SU-DHL-6 (cell line): Measurements from ENCODE around the gene IL21R.
"Not testable (repeated sequence)": the region's sequence is repeated elsewhere in the genome, so short reads cannot be mapped to it uniquely, and the experiment has no call there.

Experiments
- H2AFZ ChIP-seq: fragments of 200-600 bp; sonication (generic); 2 replicates; pipeline ENCODE4 v1.6.1; 2014; ENCODE audit warnings: low read depth, mild to moderate bottlenecking, moderate library complexity, mixed read lengths, antibody characterized with exemption, low read length; ENCODE audit not compliant: severe bottlenecking
- H3F3A ChIP-seq: fragments of 200-600 bp; shearing (Covaris generic); 2 replicates; pipeline ENCODE4 v1.6.0; 2016; ENCODE audit warnings: antibody characterized with exemption, mild to moderate bottlenecking; ENCODE audit not compliant: insufficient read depth
- H3K27ac ChIP-seq: fragments of 200-600 bp; sonication (generic); 2 replicates; pipeline ENCODE4 v1.5.1; 2016; ENCODE audit warnings: low read depth, mild to moderate bottlenecking, low read length, moderate library complexity, mixed read lengths
- H3K27me3 ChIP-seq: fragments of 200-600 bp; sonication (generic), shearing (Covaris generic); 2 replicates; pipeline ENCODE4 v1.6.0; 2014; ENCODE audit warnings: mild to moderate bottlenecking, low read length
- H3K36me3 ChIP-seq: fragments of 200-600 bp; sonication (generic); 2 replicates; pipeline ENCODE4 v1.6.1; 2014; ENCODE audit warnings: mild to moderate bottlenecking, low read length, mixed read lengths
- H3K4me2 ChIP-seq: fragments of 300-600, 200-600 bp; shearing (Covaris generic), sonication (generic); 2 replicates; pipeline ENCODE4 v1.6.0; 2014; ENCODE audit warnings: low read length, low read depth, mild to moderate bottlenecking; ENCODE audit not compliant: poor library complexity, severe bottlenecking
- H3K4me3 ChIP-seq: fragments of 200-600 bp; sonication (generic); 2 replicates; pipeline ENCODE4 v1.5.1; 2014; ENCODE audit warnings: antibody characterized with exemption, low read length, mild to moderate bottlenecking, mixed read lengths; ENCODE audit not compliant: insufficient read depth, poor library complexity, severe bottlenecking
- H3K79me2 ChIP-seq: fragments of 200-600 bp; sonication (generic); 2 replicates; pipeline ENCODE4 v1.6.1; 2014; ENCODE audit warnings: mild to moderate bottlenecking, low read length, moderate library complexity; ENCODE audit not compliant: insufficient read depth
- H3K9ac ChIP-seq: fragments of 200-600 bp; sonication (generic); 2 replicates; pipeline ENCODE4 v1.7.0; 2014; ENCODE audit warnings: mild to moderate bottlenecking, low read length
- H3K9me2 ChIP-seq: fragments of 200-600 bp; sonication (generic); replicated peaks from 2 replicates; pipeline ENCODE4 v1.6.1; 2014; ENCODE audit warnings: low read length; ENCODE audit not compliant: insufficient read depth
- H3K9me3 ChIP-seq: fragments of 200-600 bp; sonication (generic); 2 replicates; pipeline ENCODE4 v1.6.1; 2014; ENCODE audit warnings: low read length, mixed read lengths; ENCODE audit not compliant: insufficient read depth
- H4K20me1 ChIP-seq: fragments of 200-600 bp; sonication (generic); 2 replicates; pipeline ENCODE4 v1.6.1; 2014; ENCODE audit warnings: low read depth, mild to moderate bottlenecking, antibody characterized with exemption, low read length, moderate library complexity, mixed read lengths
- CTCF ChIP-seq: fragments of 200-600 bp; sonication (generic); IDR thresholded peaks from one replicate; pipeline ENCODE4 v1.5.1; 2017; ENCODE audit warnings: antibody characterized with exemption, mild to moderate bottlenecking, low read length, moderate library complexity; ENCODE audit not compliant: insufficient read depth, poor library complexity, severe bottlenecking
- EZH2phosphoT487 ChIP-seq: fragments of 200-600 bp; sonication (generic), shearing (Covaris generic); conservative IDR thresholded peaks from 2 replicates; pipeline ENCODE4 v1.6.1; 2018; ENCODE audit warnings: mild to moderate bottlenecking, antibody characterized with exemption, low read length, moderate library complexity, mixed read lengths

IL21R gene

GRCh38 chr16:27452569-27453493 lies 50.9 kb downstream of the IL21R start:
- Histone ChIP-seq H2AFZ (no peak overlapping the region), H3K9me2 (no peaks in the 10 kb centered on the region), H3K9ac (no peak overlapping the region), H3F3A (peaks cover 13% of the 10 kb centered on the region), H3K27ac (no peak overlapping the region), H3K4me2 (no peak overlapping the region), H3K36me3 (no peaks in the 10 kb centered on the region), H3K9me3 (no peaks in the 10 kb centered on the region), H3K27me3 (no peaks in the 10 kb centered on the region), H4K20me1 (no peaks in the 10 kb centered on the region), H3K79me2 (no peaks in the 10 kb centered on the region), H3K4me3 (no peak overlapping the region)
- TF ChIP-seq EZH2phosphoT487 (no peak), CTCF (no peak)

- no peak overlapping the region for H3K4me2 ChIP-seq
- H3K36me3 ChIP-seq: no peaks in the 10 kb centered on the region
Measured at GRCh38 chr16:27453494-27453825, 51.5 kb downstream of the IL21R start.

DNA sequence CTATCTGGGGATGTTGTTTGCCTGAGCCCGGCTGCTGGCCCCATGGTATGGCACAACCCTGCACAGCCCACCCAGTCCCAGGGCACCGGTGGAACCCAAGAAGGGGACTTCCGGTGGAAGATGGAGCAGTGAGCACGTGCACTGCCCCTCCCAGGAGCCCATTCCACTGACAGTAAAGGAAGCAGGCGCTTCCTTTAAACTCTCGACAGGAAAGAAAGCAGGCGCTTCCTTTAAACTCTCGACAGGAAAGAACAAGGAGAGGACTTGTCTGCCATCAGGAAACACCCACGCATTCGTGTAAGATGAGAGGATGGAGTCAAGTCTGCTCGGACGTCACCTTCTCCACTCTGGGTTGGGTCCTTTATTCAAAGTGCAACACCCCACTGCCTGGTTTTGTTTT lies 53.7 kb downstream of the IL21R start:
- Histone ChIP-seq H3K27ac (no peak overlapping the region), H3K4me3 (no peak overlapping the region), H3K9ac (no peak overlapping the region), H4K20me1 (no peaks in the 10 kb centered on the region), H3F3A (peaks cover 5% of the 10 kb centered on the region), H3K9me2 (no peaks in the 10 kb centered on the region), H3K27me3 (no peaks in the 10 kb centered on the region), H3K4me2 (no peak overlapping the region), H3K36me3 (no peaks in the 10 kb centered on the region), H3K79me2 (no peaks in the 10 kb centered on the region), H2AFZ (no peak overlapping the region), H3K9me3 (no peaks in the 10 kb centered on the region)
- TF ChIP-seq CTCF (no peak), EZH2phosphoT487 (no peak)

More at GRCh38 chr16:27453494-27453825, 51.5 kb downstream of the IL21R start:
- Histone ChIP-seq H2AFZ (no peak overlapping the region), H3F3A (peaks cover 15% of the 10 kb centered on the region), H3K9me2 (no peaks in the 10 kb centered on the region), H4K20me1 (no peaks in the 10 kb centered on the region), H3K27ac (no peak overlapping the region), H3K9ac (no peak overlapping the region), H3K9me3 (no peaks in the 10 kb centered on the region), H3K27me3 (no peaks in the 10 kb centered on the region), H3K4me3 (no peak overlapping the region), H3K79me2 (no peaks in the 10 kb centered on the region)
- TF ChIP-seq CTCF: no peak
- no peak for TF ChIP-seq EZH2phosphoT487

DNA sequence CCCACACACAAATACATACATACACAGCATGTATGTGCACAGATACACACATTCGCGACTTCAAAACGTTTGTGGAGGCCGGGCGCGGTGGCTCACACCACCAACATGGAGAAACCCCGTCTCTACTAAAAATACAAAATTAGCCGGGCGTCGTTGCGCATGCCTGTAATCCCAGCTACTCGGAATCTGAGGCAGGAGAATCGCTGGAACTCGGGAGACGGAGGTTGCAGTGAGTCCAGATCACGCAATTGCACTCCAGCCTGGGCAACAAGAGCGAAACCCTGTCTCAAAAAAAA lies 55.6 kb downstream of the IL21R start:
- H3K4me3 ChIP-seq, H3K9me2 ChIP-seq, H3K27ac ChIP-seq, H3K9ac ChIP-seq, H3F3A ChIP-seq, H3K79me2 ChIP-seq, H3K36me3 ChIP-seq, H3K27me3 ChIP-seq, H3K9me3 ChIP-seq, H4K20me1 ChIP-seq, H2AFZ ChIP-seq, H3K4me2 ChIP-seq: not testable (repeated sequence)
